K562 treated with DMSO at 1 percent for 4 hours (cell line): ENCODE data around the gene IFI30. TPM values are rescaled to one million over a fixed set of nuclear protein-coding genes. Genes with fewer than 3 reads are reported as not detected.

Source experiments
- total RNA-seq: library from RNA; unstranded; fragments of 300-600 nt; gene quantifications from 2 replicates; pipeline ENCODE4 v1.2.3, GENCODE V29; 2022; ENCODE audit not compliant: insufficient read depth

Gene IFI30
- 69.5 and 75.7 TPM in 2 replicates for total RNA-seq

GRCh38 chr19:18173572-18174288, at the start of gene IFI30:
IFI30 (plus strand) TSS chr19:18173813; CDS start chr19:18173842, 29 bp downstream.

DNA sequence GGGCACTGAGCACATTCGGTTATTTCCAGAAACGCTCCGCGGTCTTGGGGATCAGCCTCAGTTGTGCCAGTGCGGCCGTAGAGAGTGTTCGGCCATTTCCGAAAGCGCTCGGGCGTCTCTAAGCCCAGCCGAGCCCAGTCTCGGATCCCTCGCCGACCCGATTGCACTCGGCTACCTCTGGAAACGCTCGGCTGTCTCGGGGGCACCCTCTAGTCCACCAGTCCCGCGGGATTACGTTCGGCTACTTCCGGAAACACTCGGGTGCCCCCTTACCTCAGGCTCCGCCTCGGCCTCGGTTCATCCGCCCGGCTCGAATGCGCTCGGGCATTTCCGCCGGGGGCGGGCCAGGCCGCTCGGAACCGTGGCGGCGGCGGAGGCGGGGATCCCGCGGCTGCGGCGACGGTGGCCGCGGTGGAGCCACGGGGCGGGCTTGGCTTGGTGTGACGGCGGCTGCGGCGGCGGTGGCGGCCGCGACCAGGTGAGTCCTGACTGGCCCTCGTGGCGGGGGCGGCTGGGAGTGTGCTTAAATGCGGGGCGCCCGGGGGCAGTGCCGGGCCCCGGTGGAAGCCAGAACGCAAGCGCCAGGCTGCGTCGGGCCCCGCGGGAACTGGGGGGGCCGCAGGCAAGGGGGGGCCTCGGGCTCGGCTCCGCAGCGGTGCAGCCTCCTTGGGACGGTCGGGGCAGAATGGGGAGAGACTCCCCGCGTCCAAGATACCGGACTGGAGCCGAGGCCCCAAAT, 20.6 kb upstream of the IFI30 start, which contains the start of gene PIK3R2:
Gene PIK3R2 (plus strand): TSS at position 347 of the 739 bp plus-strand sequence. CDS start 2,717 bp downstream, outside the sequence.

GRCh38 chr19:18192673-18193387, 19.2 kb downstream of the IFI30 start, which contains the start of gene MPV17L2:
MPV17L2 (plus strand) TSS chr19:18193218; CDS start chr19:18193282, 64 bp downstream.

GRCh38 chr19:18203863-18204393, 30.3 kb downstream of the IFI30 start, which contains the start of gene RAB3A:
RAB3A (minus strand) TSS chr19:18204042; CDS start chr19:18202740, 1,302 bp downstream.

GRCh38 chr19:18225702-18226468, 52.3 kb downstream of the IFI30 start, which contains the start of gene PDE4C:
PDE4C (minus strand) TSS chr19:18226438; CDS start chr19:18226415, 23 bp downstream.

Other genes starting within 250 kb of the IFI30 start
- 116 TPM in 2 replicates for gene CCDC124, start 240.8 kb upstream of the IFI30 start, total RNA-seq
- gene KCNN1, start 206.7 kb upstream of the IFI30 start, total RNA-seq, result 10.3 and 19.9 TPM in 2 replicates
- 27.4 and 31.6 TPM in 2 replicates for gene ARRDC2, start 165.6 kb upstream of the IFI30 start, total RNA-seq
- gene IL12RB1, start 86.9 kb upstream of the IFI30 start, total RNA-seq, result not detected in 2 replicates
- 10.6 and 11.1 TPM in 2 replicates for gene MAST3, start 76.0 kb upstream of the IFI30 start, total RNA-seq
- 10.9 and 18.2 TPM in 2 replicates for gene PIK3R2, start 20.6 kb upstream of the IFI30 start, total RNA-seq
- gene MPV17L2, start 19.4 kb downstream of the IFI30 start, total RNA-seq, result 49.2 and 61.0 TPM in 2 replicates
- gene RAB3A, start 30.2 kb downstream of the IFI30 start, total RNA-seq, result 1.5 and 4.9 TPM in 2 replicates
- not detected in 2 replicates for gene PDE4C, start 52.6 kb downstream of the IFI30 start, total RNA-seq
- 2.2 and 4.1 TPM in 2 replicates for gene IQCN, start 100.6 kb downstream of the IFI30 start, total RNA-seq
- gene JUND, start 107.8 kb downstream of the IFI30 start, total RNA-seq, result 156 and 226 TPM in 2 replicates
- 297 and 319 TPM in 2 replicates for gene LSM4, start 149.3 kb downstream of the IFI30 start, total RNA-seq
- gene PGPEP1, start 166.8 kb downstream of the IFI30 start, total RNA-seq, result 17.2 and 26.4 TPM in 2 replicates
- 320 and 331 TPM in 2 replicates for gene GDF15, start 212.3 kb downstream of the IFI30 start, total RNA-seq
- gene LRRC25, start 223.8 kb downstream of the IFI30 start, total RNA-seq, result 0.41 and 1.0 TPM in 2 replicates
- 102 and 118 TPM in 2 replicates for gene SSBP4, start 245.6 kb downstream of the IFI30 start, total RNA-seq